GM12878 (cell line): ENCODE results near the gene PLXNA4. TPM values are rescaled to one million over a fixed set of nuclear protein-coding genes. Genes with fewer than 3 reads are reported as not detected.

Experiments used
- BCLAF1 ChIP-seq: fragments of 450-650 bp; IDR thresholded peaks from 2 replicates; pipeline ENCODE4 v1.6.1; 2017; ENCODE audit warnings: antibody characterized with exemption, mild to moderate bottlenecking, moderate library complexity
- BMI1 ChIP-seq: fragments of 450-650 bp; IDR thresholded peaks from 2 replicates; pipeline ENCODE4 v1.6.1; 2016; ENCODE audit warnings: mild to moderate bottlenecking, moderate library complexity, borderline replicate concordance
- DPF2 ChIP-seq: fragments of 450-650 bp; IDR thresholded peaks from 2 replicates; pipeline ENCODE4 v1.6.1; 2017; ENCODE audit warnings: mild to moderate bottlenecking
- E2F4 ChIP-seq: IDR thresholded peaks from 2 replicates; pipeline ENCODE4 v1.6.1; 2012; ENCODE audit warnings: low read depth, low read length, improper control_type of control experiment
- EED ChIP-seq: sonication (generic); IDR thresholded peaks from 2 replicates; pipeline ENCODE4 v1.6.1; 2016; ENCODE audit warnings: antibody characterized with exemption, low read depth
- GATAD2B ChIP-seq: fragments of 450-650 bp; conservative IDR thresholded peaks from 2 replicates; pipeline ENCODE4 v1.6.1; 2017; ENCODE audit warnings: low read depth, mild to moderate bottlenecking, moderate library complexity
- IKZF2 ChIP-seq, 2 experiments: fragments of 450-650 bp; IDR thresholded peaks; 2 replicates each; pipeline ENCODE4 v1.6.1; 2017; ENCODE audit warnings: mild to moderate bottlenecking in 2 of 2, moderate library complexity in 2 of 2
- NFXL1 ChIP-seq: fragments of 450-650 bp; IDR thresholded peaks from 2 replicates; pipeline ENCODE4 v1.6.1; 2017; ENCODE audit warnings: antibody characterized with exemption, mild to moderate bottlenecking, borderline replicate concordance
- NR2C1 ChIP-seq: fragments of 450-650 bp; IDR thresholded peaks from 2 replicates; pipeline ENCODE4 v1.6.1; 2017; ENCODE audit warnings: antibody characterized with exemption, mild to moderate bottlenecking, moderate library complexity
- RELB ChIP-seq: fragments of 450-650 bp; IDR thresholded peaks from 2 replicates; pipeline ENCODE4 v1.6.1; 2017; ENCODE audit warnings: low read depth, mild to moderate bottlenecking, moderate library complexity
- SUPT20H ChIP-seq: IDR thresholded peaks from 2 replicates; pipeline ENCODE4 v1.6.1; 2011; ENCODE audit warnings: low read depth, mild to moderate bottlenecking, low read length, moderate library complexity, borderline replicate concordance; ENCODE audit not compliant: control insufficient read depth
- polyA plus RNA-seq, 11 experiments: library from polyadenylated mRNA; depleted of rRNA in 4 of 11; unstranded in 6 of 11; stranded (reverse) in 5 of 11; fragments of >200 nt; fragmentation: Nextera tagmentation in 4 of 11; fragmentation: Illumina TruSeq in 1 of 11; extraction: Ambion mirVana in 4 of 11; extraction: Trizol in 1 of 11; gene quantifications; 1 replicate in 1 of 11; 2 replicates in 10 of 11; pipeline versions ENCODE4 v1.2.1 to v1.2.3, GENCODE V29; 2011 to 2016; ENCODE audit warnings: inconsistent platforms in 2 of 11, missing spikeins in 2 of 11, low read depth in 1 of 11
- total RNA-seq, 4 experiments: library from RNA; depleted of rRNA in 3 of 4; stranded (reverse); fragments of >200 nt in 3 of 4; fragmentation: Illumina TruSeq in 1 of 4; extraction: Trizol in 1 of 4; gene quantifications; 2 replicates each; pipeline versions ENCODE4 v1.2.1 to v1.2.3, GENCODE V29; 2013 to 2021
- TF ChIP-seq, protein P1 (sequence below): IDR thresholded peaks from 2 replicates; pipeline ENCODE4 v1.6.1; 2012; ENCODE audit warnings: low read depth, low read length, improper control_type of control experiment
- TF ChIP-seq, protein P2 (sequence below): fragments of 450-650 bp; IDR thresholded peaks from 2 replicates; pipeline ENCODE4 v1.6.1; 2017; ENCODE audit warnings: mild to moderate bottlenecking, low read depth, inconsistent platforms; ENCODE audit not compliant: poor library complexity, severe bottlenecking

The PLXNA4 gene
- total and polyA plus RNA-seq, 10 of the 15 experiments (the other 5 are each of a cell fraction or from before 2014, with no cell fraction given), result 0.03 TPM; not detected in 9

- TF ChIP-seq E2F4 (no peak), RELB (no peak), NR2C1 (no peak), EED (no peak), SUPT20H (no peak), BMI1 (no peak), GATAD2B (no peak), DPF2 (no peak), BCLAF1 (no peak), NFXL1 (no peak), IKZF2 (IDR thresholded peaks at IDR 0.05) (no peak)
- TF ChIP-seq, protein P1, sequence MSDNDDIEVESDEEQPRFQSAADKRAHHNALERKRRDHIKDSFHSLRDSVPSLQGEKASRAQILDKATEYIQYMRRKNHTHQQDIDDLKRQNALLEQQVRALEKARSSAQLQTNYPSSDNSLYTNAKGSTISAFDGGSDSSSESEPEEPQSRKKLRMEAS, result no peak
- TF ChIP-seq, protein P2, sequence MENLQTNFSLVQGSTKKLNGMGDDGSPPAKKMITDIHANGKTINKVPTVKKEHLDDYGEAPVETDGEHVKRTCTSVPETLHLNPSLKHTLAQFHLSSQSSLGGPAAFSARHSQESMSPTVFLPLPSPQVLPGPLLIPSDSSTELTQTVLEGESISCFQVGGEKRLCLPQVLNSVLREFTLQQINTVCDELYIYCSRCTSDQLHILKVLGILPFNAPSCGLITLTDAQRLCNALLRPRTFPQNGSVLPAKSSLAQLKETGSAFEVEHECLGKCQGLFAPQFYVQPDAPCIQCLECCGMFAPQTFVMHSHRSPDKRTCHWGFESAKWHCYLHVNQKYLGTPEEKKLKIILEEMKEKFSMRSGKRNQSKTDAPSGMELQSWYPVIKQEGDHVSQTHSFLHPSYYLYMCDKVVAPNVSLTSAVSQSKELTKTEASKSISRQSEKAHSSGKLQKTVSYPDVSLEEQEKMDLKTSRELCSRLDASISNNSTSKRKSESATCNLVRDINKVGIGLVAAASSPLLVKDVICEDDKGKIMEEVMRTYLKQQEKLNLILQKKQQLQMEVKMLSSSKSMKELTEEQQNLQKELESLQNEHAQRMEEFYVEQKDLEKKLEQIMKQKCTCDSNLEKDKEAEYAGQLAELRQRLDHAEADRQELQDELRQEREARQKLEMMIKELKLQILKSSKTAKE, result no peak
These were observed 208.5 kb downstream of the PLXNA4 start (continued) for GRCh38 chr7:132367795-132368194.
